HG02678 (cell line): ENCODE measurements around the gene FAM76A.
"Not testable (repeated sequence)": the region's sequence is repeated elsewhere in the genome, so short reads cannot be mapped to it uniquely, and the experiment has no call there.

Experiments used
- ATAC-seq: cut with Tn5 transposase; IDR thresholded peaks from one replicate; pipeline ENCODE4 v1.9.1; 2021; ENCODE audit warnings: mild to moderate bottlenecking, moderate library complexity; ENCODE audit not compliant: unreplicated experiment

The FAM76A gene

GRCh38 chr1:27774654-27775053 lies 48.9 kb downstream of the FAM76A start:
- no peak for ATAC-seq

- not testable (repeated sequence) for ATAC-seq
These were observed 49.6 kb downstream of the FAM76A start for GRCh38 chr1:27775336-27775735.

GRCh38 chr1:27776276-27776675 lies 50.5 kb downstream of the FAM76A start:
- not testable (repeated sequence) for ATAC-seq

GRCh38 chr1:27778056-27778455 lies 52.3 kb downstream of the FAM76A start:
- no peak for ATAC-seq

GRCh38 chr1:27779122-27779521 lies 53.4 kb downstream of the FAM76A start:
- ATAC-seq, result no peak

- no peak for ATAC-seq
These were observed 57.2 kb downstream of the FAM76A start for GRCh38 chr1:27782950-27783349.

- ATAC-seq, result no peak
These were observed 58.9 kb downstream of the FAM76A start for GRCh38 chr1:27784700-27785099.

- no peak for ATAC-seq
These were observed 60.2 kb downstream of the FAM76A start for GRCh38 chr1:27785781-27786455.

- ATAC-seq, result no peak
These were observed 62.1 kb downstream of the FAM76A start for GRCh38 chr1:27787895-27788294.

GRCh38 chr1:27789540-27790041 lies 63.8 kb downstream of the FAM76A start:
- ATAC-seq, result no peak

- ATAC-seq, result not testable (repeated sequence)
These were observed 64.5 kb downstream of the FAM76A start for GRCh38 chr1:27790270-27790669.

GRCh38 chr1:27795601-27796000 lies 69.8 kb downstream of the FAM76A start:
- no peak for ATAC-seq

GRCh38 chr1:27804791-27805190 lies 79.0 kb downstream of the FAM76A start:
- ATAC-seq, result no peak

- no peak for ATAC-seq
These were observed 81.0 kb downstream of the FAM76A start for GRCh38 chr1:27806758-27807157.

- ATAC-seq, result no peak
These were observed 81.6 kb downstream of the FAM76A start for GRCh38 chr1:27807385-27807784.

- not testable (repeated sequence) for ATAC-seq
These were observed 82.4 kb downstream of the FAM76A start for GRCh38 chr1:27808131-27808530.

GRCh38 chr1:27809883-27810282 lies 84.1 kb downstream of the FAM76A start:
- no peak for ATAC-seq

- ATAC-seq, result no peak
These were observed 86.2 kb downstream of the FAM76A start for GRCh38 chr1:27811741-27812500.
